ENCODE data around the gene B3GNT8. TPM values are rescaled to one million over a fixed set of nuclear protein-coding genes. Genes with fewer than 3 reads are reported as not detected.

Gene B3GNT8
- polyA plus RNA-seq, 1 donor from 2014 or later, result not detected

- no peaks in the 10 kb centered on the region for H3K36me3 ChIP-seq (ENCODE audit: insufficient read depth, low read length)
- TF ChIP-seq EZH2 (IDR thresholded peaks at IDR 0.05; ENCODE audit: borderline replicate concordance, insufficient read depth, low read length, poor library complexity, severe bottlenecking), result no peak
- no peak for TF ChIP-seq TAF1 (IDR thresholded peaks at IDR 0.05; ENCODE audit: low read depth)
- TF ChIP-seq SMC3 (conservative IDR thresholded peaks at IDR 0.05; ENCODE audit: poor library complexity), result no peak
- TF ChIP-seq MXI1 (conservative IDR thresholded peaks at IDR 0.05; ENCODE audit: poor library complexity, severe bottlenecking), result no peak
- no peak for TF ChIP-seq EP300 (conservative IDR thresholded peaks at IDR 0.05; ENCODE audit: poor library complexity, severe bottlenecking)
- no peak for TF ChIP-seq REST (IDR thresholded peaks at IDR 0.05; ENCODE audit: borderline replicate concordance)
- TF ChIP-seq RAD21 (conservative IDR thresholded peaks at IDR 0.05), result no peak
- no peak for TF ChIP-seq CTCF (IDR thresholded peaks at IDR 0.05; ENCODE audit: poor library complexity, severe bottlenecking)
- no peak for TF ChIP-seq POLR2AphosphoS5 (IDR thresholded peaks at IDR 0.05)
- H3K4me3 ChIP-seq (ENCODE audit: low read length), result no peak overlapping the region
These were observed 13.2 kb downstream of the B3GNT8 start for GRCh38 chr19:41413947-41414346.

GRCh38 chr19:41412953-41413352, 14.2 kb downstream of the B3GNT8 start:
- Histone ChIP-seq H3K9me3 (ENCODE audit: low read length) (no peaks in the 10 kb centered on the region), H2AFZ (ENCODE audit: low read depth, low read length) (no peak overlapping the region), H3F3A (ENCODE audit: insufficient read depth, low read length, poor library complexity, severe bottlenecking) (no peaks in the 10 kb centered on the region), H3K9ac (ENCODE audit: low read length) (no peak overlapping the region), H3K4me3 (ENCODE audit: low read length) (no peak overlapping the region), H3K27ac (ENCODE audit: low read length) (no peak overlapping the region), H3K9me2 (ENCODE audit: insufficient read depth, low read length) (no peaks in the 10 kb centered on the region), H4K20me1 (ENCODE audit: insufficient read depth) (no peaks in the 10 kb centered on the region), H3K27me3 (ENCODE audit: insufficient read depth, low read depth, low read length) (no peaks in the 10 kb centered on the region), H3K4me2 (ENCODE audit: low read length) (no peak overlapping the region), H3K79me2 (replicated peaks; ENCODE audit: insufficient read depth, low read length) (no peaks in the 10 kb centered on the region), H3K36me3 (ENCODE audit: insufficient read depth, low read length) (no peaks in the 10 kb centered on the region)
- TF ChIP-seq REST (IDR thresholded peaks at IDR 0.05; ENCODE audit: borderline replicate concordance), result no peak
- no peak for TF ChIP-seq CTCF (IDR thresholded peaks at IDR 0.05; ENCODE audit: poor library complexity, severe bottlenecking)
- TF ChIP-seq SMC3 (conservative IDR thresholded peaks at IDR 0.05; ENCODE audit: poor library complexity), result no peak
- no peak for TF ChIP-seq EZH2 (IDR thresholded peaks at IDR 0.05; ENCODE audit: borderline replicate concordance, insufficient read depth, low read length, poor library complexity, severe bottlenecking)
- TF ChIP-seq EP300 (conservative IDR thresholded peaks at IDR 0.05; ENCODE audit: poor library complexity, severe bottlenecking), result no peak
- no peak for TF ChIP-seq RAD21 (conservative IDR thresholded peaks at IDR 0.05)
- no peak for TF ChIP-seq TAF1 (IDR thresholded peaks at IDR 0.05; ENCODE audit: low read depth)
- no peak for TF ChIP-seq MXI1 (conservative IDR thresholded peaks at IDR 0.05; ENCODE audit: poor library complexity, severe bottlenecking)
- no peak for TF ChIP-seq POLR2AphosphoS5 (IDR thresholded peaks at IDR 0.05)

More at GRCh38 chr19:41413947-41414346, 13.2 kb downstream of the B3GNT8 start:
- Histone ChIP-seq H3K79me2 (replicated peaks; ENCODE audit: insufficient read depth, low read length) (no peaks in the 10 kb centered on the region), H4K20me1 (ENCODE audit: insufficient read depth) (no peaks in the 10 kb centered on the region), H3K27me3 (ENCODE audit: insufficient read depth, low read depth, low read length) (no peaks in the 10 kb centered on the region), H3K27ac (ENCODE audit: low read length) (no peak overlapping the region), H2AFZ (ENCODE audit: low read depth, low read length) (no peak overlapping the region), H3K9me2 (ENCODE audit: insufficient read depth, low read length) (no peaks in the 10 kb centered on the region), H3K9me3 (ENCODE audit: low read length) (no peaks in the 10 kb centered on the region), H3K9ac (ENCODE audit: low read length) (no peak overlapping the region), H3F3A (ENCODE audit: insufficient read depth, low read length, poor library complexity, severe bottlenecking) (no peaks in the 10 kb centered on the region), H3K4me2 (ENCODE audit: low read length) (no peak overlapping the region)

All from neural cell (in vitro differentiated cells).